PC-9 (cell line): ENCODE results near the gene NGB. TPM values are rescaled to one million over a fixed set of nuclear protein-coding genes. Genes with fewer than 3 reads are reported as not detected.

ENCODE experiments used
- BruUV-seq: library from RNA; stranded (reverse); fragments of 400-500 nt; replicated peaks from 2 replicates; lab custom pipeline; 2021; lab: Mats Ljungman, UMichigan
- CTCF ChIA-PET: fragments of 300-600 bp; sonication (Branson Sonifier 250); formaldehyde crosslinking; loops from one replicate; lab custom pipeline; 2022; ENCODE audit warnings: antibody characterized with exemption; lab: Charles Lee
- POLR2A ChIA-PET: fragments of 300-600 bp; sonication (Branson Sonifier 250); formaldehyde crosslinking; loops from one replicate; lab custom pipeline; 2022; ENCODE audit warnings: antibody characterized with exemption; ENCODE audit not compliant: unreplicated experiment; lab: Charles Lee
- DNase-seq, 2 experiments: peaks; one replicate each; pipeline versions ENCODE4 v3.0.0 to v3.0.0-alpha.2; 2015 to 2022; ENCODE audit warnings: mixed read lengths in 1 of 2
- H2AFZ ChIP-seq: fragments of 200-600 bp; sonication (generic); 2 replicates; pipeline ENCODE4 v1.8.1; 2017; ENCODE audit warnings: antibody characterized with exemption
- H3F3A ChIP-seq: fragments of 200-600 bp; sonication (generic); 2 replicates; pipeline ENCODE4 v1.8.1; 2017; ENCODE audit warnings: antibody characterized with exemption, mild to moderate bottlenecking, low read depth; ENCODE audit not compliant: insufficient read depth
- H3K27ac ChIP-seq: fragments of 200-600 bp; sonication (generic); 2 replicates; pipeline ENCODE4 v1.6.1; 2016; ENCODE audit warnings: mixed run types
- H3K27me3 ChIP-seq: fragments of 200-600 bp; sonication (generic); 2 replicates; pipeline ENCODE4 v1.6.1; 2016; ENCODE audit warnings: low read depth, mixed run types; ENCODE audit not compliant: insufficient read depth
- H3K36me3 ChIP-seq: fragments of 200-600 bp; sonication (generic); 2 replicates; pipeline ENCODE4 v1.6.1; 2016; ENCODE audit warnings: low read depth, mixed run types
- H3K4me1 ChIP-seq: fragments of 200-600 bp; sonication (generic); replicated peaks from 2 replicates; pipeline ENCODE4 v1.6.1; 2016; ENCODE audit warnings: mixed run types; ENCODE audit not compliant: insufficient read depth
- H3K4me2 ChIP-seq: fragments of 200-600 bp; sonication (generic); 2 replicates; pipeline ENCODE4 v1.6.1; 2017; ENCODE audit warnings: mixed run types
- H3K4me3 ChIP-seq: fragments of 200-600 bp; sonication (generic); 2 replicates; pipeline ENCODE4 v1.6.1; 2016; ENCODE audit warnings: mixed run types
- H3K79me2 ChIP-seq: fragments of 200-600 bp; sonication (generic); 2 replicates; pipeline ENCODE4 v1.6.1; 2017; ENCODE audit warnings: low read depth, mixed run types
- H3K9me2 ChIP-seq: fragments of 200-600 bp; sonication (generic); 2 replicates; pipeline ENCODE4 v1.8.1; 2017; ENCODE audit warnings: mild to moderate bottlenecking; ENCODE audit not compliant: insufficient read depth
- H3K9me3 ChIP-seq: fragments of 200-600 bp; sonication (generic); 2 replicates; pipeline ENCODE4 v1.8.1; 2016; ENCODE audit warnings: low read depth; ENCODE audit not compliant: insufficient read depth
- H4K20me1 ChIP-seq: fragments of 200-600 bp; sonication (generic); 2 replicates; pipeline ENCODE4 v1.8.1; 2017; ENCODE audit not compliant: insufficient read depth
- EZH2 ChIP-seq: fragments of 200-600 bp; sonication (generic); IDR thresholded peaks from 2 replicates; pipeline ENCODE4 v1.8.0; 2017; ENCODE audit warnings: antibody characterized with exemption, low read depth
- intact Hi-C: fragments of 100-400 bp; cut with micrococcal nuclease; formaldehyde crosslinking; loops from one replicate; pipeline ENCODE4 v1.10.0; 2022; ENCODE audit not compliant: unreplicated experiment
- total RNA-seq: library from RNA; stranded (reverse); gene quantifications from 2 replicates; pipeline ENCODE4 v1.2.3, GENCODE V29; 2021
- TF ChIP-seq, protein P1 (sequence below): fragments of 200-600 bp; sonication (generic); conservative IDR thresholded peaks from 2 replicates; pipeline ENCODE4 v1.6.1; 2017; ENCODE audit warnings: mixed run types, antibody characterized with exemption, mild to moderate bottlenecking, moderate library complexity

NGB gene
- total RNA-seq, 1 experiment from 2014 or later, result not detected

DNA sequence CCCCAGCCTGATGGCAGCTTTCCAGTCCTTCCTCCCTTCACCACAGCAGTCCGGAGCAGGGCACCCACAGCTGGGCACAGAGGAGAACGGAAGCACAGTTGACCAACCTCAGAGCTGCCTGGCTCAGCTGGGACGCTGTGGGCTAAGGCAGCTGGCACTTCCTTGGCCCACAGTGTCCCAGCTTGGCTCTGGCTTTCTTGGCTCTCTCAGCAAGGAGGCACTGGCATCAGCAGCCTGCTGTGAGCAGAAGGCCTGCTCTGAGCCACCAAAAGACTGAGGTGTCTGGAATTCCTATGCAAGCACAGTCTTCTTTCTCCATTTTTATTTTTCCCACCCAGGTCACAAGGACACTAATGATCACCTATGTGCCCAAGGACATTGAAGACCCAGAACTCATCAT lies 32.6 kb downstream of the NGB start:
- no peaks in the 10 kb centered on the region for H4K20me1 ChIP-seq
- CTCF ChIA-PET, result no interaction called here
- H3K4me1 ChIP-seq, result no peaks in the 10 kb centered on the region
- TF ChIP-seq EZH2, result no peak
- TF ChIP-seq, protein P1, sequence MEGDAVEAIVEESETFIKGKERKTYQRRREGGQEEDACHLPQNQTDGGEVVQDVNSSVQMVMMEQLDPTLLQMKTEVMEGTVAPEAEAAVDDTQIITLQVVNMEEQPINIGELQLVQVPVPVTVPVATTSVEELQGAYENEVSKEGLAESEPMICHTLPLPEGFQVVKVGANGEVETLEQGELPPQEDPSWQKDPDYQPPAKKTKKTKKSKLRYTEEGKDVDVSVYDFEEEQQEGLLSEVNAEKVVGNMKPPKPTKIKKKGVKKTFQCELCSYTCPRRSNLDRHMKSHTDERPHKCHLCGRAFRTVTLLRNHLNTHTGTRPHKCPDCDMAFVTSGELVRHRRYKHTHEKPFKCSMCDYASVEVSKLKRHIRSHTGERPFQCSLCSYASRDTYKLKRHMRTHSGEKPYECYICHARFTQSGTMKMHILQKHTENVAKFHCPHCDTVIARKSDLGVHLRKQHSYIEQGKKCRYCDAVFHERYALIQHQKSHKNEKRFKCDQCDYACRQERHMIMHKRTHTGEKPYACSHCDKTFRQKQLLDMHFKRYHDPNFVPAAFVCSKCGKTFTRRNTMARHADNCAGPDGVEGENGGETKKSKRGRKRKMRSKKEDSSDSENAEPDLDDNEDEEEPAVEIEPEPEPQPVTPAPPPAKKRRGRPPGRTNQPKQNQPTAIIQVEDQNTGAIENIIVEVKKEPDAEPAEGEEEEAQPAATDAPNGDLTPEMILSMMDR, result no peak
- no peak overlapping the region for H3K27ac ChIP-seq
- no peak overlapping the region for H3K4me3 ChIP-seq
- H3K9me3 ChIP-seq, result no peaks in the 10 kb centered on the region
- H3K9me2 ChIP-seq, result no peaks in the 10 kb centered on the region
- POLR2A ChIA-PET, result interaction anchor here (0.6 kb wide), 1 partner anchor 9 kb away, joined by 4 read pairs; no protein-coding TSS in a partner anchor
- H3K36me3 ChIP-seq, result no peaks in the 10 kb centered on the region
- intact Hi-C loops, result no loop called here
- H3K4me2 ChIP-seq, result no peak overlapping the region
- H2AFZ ChIP-seq, result no peak overlapping the region
- H3K79me2 ChIP-seq, result no peaks in the 10 kb centered on the region
- no peaks in the 10 kb centered on the region for H3F3A ChIP-seq
- peaks cover 87% of the 10 kb centered on the region for H3K27me3 ChIP-seq
- DNase-seq, result no peak
- no TSS peak for BruUV-seq

DNA sequence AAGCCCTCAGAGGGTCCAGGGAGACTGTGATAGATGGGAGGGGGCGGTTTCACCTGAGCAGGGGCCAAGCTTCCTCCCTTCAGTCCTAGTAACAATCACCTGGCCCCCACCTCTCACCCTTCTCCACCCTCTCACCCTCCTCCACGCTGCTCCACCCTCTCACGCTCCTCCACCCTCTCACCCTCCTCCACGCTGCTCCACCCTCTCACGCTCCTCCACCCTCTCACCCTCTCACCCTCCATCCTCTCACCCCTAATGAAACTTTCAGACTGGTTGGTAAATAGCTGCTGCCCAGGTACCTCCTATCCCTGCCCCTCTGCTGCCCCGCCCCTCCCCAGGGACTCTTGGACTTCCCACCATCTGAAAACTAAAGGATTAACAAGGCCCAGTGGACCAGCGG lies 34.2 kb downstream of the NGB start:
- H3K4me3 ChIP-seq, result no peak overlapping the region
- no peak overlapping the region for H3K4me2 ChIP-seq
- intact Hi-C loops, result no loop called here
- DNase-seq, result no peak
- H2AFZ ChIP-seq, result no peak overlapping the region
- H3K9me2 ChIP-seq, result no peaks in the 10 kb centered on the region
- H3K27ac ChIP-seq, result no peak overlapping the region
- no peaks in the 10 kb centered on the region for H3K36me3 ChIP-seq
- H3K27me3 ChIP-seq, result peaks cover 84% of the 10 kb centered on the region
- no peaks in the 10 kb centered on the region for H3K79me2 ChIP-seq
- no peaks in the 10 kb centered on the region for H3K4me1 ChIP-seq
- H3K9me3 ChIP-seq, result no peaks in the 10 kb centered on the region
- no peaks in the 10 kb centered on the region for H3F3A ChIP-seq
- POLR2A ChIA-PET, result interaction anchor here (0.6 kb wide), 1 partner anchor 1970 kb away, joined by 6 read pairs; no protein-coding TSS in a partner anchor
- TF ChIP-seq, protein P1, result no peak
- no peak for TF ChIP-seq EZH2
- BruUV-seq, result no TSS peak
- H4K20me1 ChIP-seq, result no peaks in the 10 kb centered on the region
- CTCF ChIA-PET, result no interaction called here

DNA sequence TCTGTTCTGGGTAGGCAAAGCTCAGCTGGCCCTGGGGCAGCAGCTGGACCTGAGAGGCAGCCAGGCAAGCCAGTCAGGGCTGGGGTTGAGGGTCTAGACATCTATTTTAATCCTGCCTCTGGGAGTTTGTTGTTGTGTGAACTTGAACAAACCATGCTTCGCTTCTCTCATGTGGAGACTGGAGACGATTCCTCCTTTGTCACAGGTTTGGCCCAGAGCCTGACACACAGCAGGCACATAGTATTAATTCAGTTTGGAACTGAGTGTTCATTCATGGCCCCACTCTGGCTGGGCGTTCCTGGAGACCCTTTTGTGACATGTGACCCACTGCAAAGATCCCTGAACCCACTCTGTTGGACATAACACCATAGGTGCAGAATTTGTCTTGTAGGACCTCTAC lies 39.3 kb downstream of the NGB start:
- Histone ChIP-seq H3K4me2 (no peak overlapping the region), H3K9me3 (no peaks in the 10 kb centered on the region), H3K27me3 (peaks cover 80% of the 10 kb centered on the region), H2AFZ (no peak overlapping the region), H3F3A (no peaks in the 10 kb centered on the region), H4K20me1 (no peaks in the 10 kb centered on the region), H3K9me2 (no peaks in the 10 kb centered on the region), H3K27ac (no peak overlapping the region), H3K4me1 (no peaks in the 10 kb centered on the region), H3K4me3 (no peak overlapping the region), H3K36me3 (no peaks in the 10 kb centered on the region), H3K79me2 (no peaks in the 10 kb centered on the region)
- intact Hi-C loops, result no loop called here
- no peak for DNase-seq
- no peak for TF ChIP-seq EZH2
- TF ChIP-seq, protein P1, result no peak
- ChIA-PET POLR2A (no interaction called here), CTCF (no interaction called here)
- BruUV-seq, result no TSS peak
